Glomerular visceral epithelial cell (primary cell): ENCODE data around the gene CABP2.
"Not testable (repeated sequence)": the region's sequence is repeated elsewhere in the genome, so short reads cannot be mapped to it uniquely, and the experiment has no call there.

Source experiments
- DNase-seq: peaks from one replicate; pipeline ENCODE4 v3.0.0-alpha.2; 2016; ENCODE audit errors: extremely low spot score

CABP2 gene

GRCh38 chr11:67476692-67477091 is 46.6 kb downstream of the CABP2 start:
- DNase-seq: not testable (repeated sequence)

DNA sequence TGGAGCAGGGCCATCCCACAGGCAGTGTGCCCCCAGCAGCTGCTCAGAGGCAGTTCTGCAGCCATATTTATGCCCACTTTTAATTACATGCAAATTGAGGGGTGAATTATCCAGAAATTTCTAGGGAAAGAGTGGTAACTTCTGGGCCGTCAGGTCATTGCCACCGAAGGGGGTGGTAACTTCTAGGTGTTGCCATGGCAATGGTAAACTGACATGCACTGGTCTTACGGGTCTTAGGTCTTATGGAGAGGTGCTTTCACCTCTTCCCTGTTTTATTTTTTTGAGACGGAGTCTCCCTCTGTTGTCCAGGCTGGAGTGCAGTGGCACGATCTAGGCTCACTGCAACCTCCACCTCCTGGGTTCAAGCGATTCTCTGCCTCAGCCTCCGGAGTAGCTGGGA is 50.4 kb downstream of the CABP2 start:
- DNase-seq: no peak

GRCh38 chr11:67470337-67471002 is 52.8 kb downstream of the CABP2 start:
- DNase-seq: no peak

DNA sequence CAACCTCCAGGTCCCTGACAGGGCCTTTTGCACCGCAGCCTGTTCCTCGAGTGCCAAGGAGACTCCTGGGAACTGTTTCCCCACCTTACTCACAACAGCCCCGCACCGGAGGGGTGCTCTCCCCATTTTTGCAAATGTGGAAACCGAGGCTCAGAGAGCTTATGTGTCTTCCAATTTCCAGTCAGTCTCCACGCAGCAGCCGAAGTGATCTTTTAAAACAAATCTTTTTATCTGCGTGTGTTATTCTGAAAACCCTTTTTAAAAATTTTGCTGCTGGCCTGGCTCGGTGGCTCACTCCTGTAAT is 53.8 kb downstream of the CABP2 start:
- DNase-seq: no peak
